Body of pancreas (tissue), 4 donors: Measurements from ENCODE around the gene RMRP. TPM values are rescaled to one million over a fixed set of nuclear protein-coding genes. Genes with fewer than 3 reads are reported as not detected.

Experiments used
- ATAC-seq: fragments of 150-250 bp; one replicate; pipeline ENCODE4 v1.9.1; 2016
- DNase-seq, 4 donors: peaks; one replicate each; pipeline ENCODE4 v3.0.0-alpha.2; 2019
- H3K27ac ChIP-seq, 4 donors: fragments of 200-600 bp; sonication (generic); 1 replicate in 3 of 4; 2 replicates in 1 of 4; pipeline versions ENCODE4 v1.5.1 to v1.6.1; 2016 to 2019; ENCODE audit warnings: mild to moderate bottlenecking in 1 of 4, mixed read lengths in 1 of 4, moderate library complexity in 1 of 4
- H3K27me3 ChIP-seq, 2 donors: fragments of 200-600 bp; sonication (generic); one replicate each; pipeline ENCODE4 v1.6.0; 2016; ENCODE audit warnings: mild to moderate bottlenecking in 1 of 2
- H3K36me3 ChIP-seq, 2 donors: fragments of 200-600 bp; sonication (generic); replicated peaks in 1 of 2; 2 replicates each; pipeline ENCODE4 v1.5.1; 2016; ENCODE audit warnings: low read depth in 2 of 2; ENCODE audit not compliant: insufficient read depth in 1 of 2
- H3K4me1 ChIP-seq: fragments of 200-600 bp; sonication (generic); one replicate; pipeline ENCODE4 v1.6.0; 2016
- H3K4me3 ChIP-seq, 2 donors: fragments of 200-600 bp; sonication (generic); 1 replicate in 1 of 2; 2 replicates in 1 of 2; pipeline ENCODE4 v1.5.1; 2016 to 2019
- H3K9me3 ChIP-seq, 3 donors: fragments of 200-600 bp; sonication (generic); 1 replicate in 2 of 3; 2 replicates in 1 of 3; pipeline ENCODE4 v1.5.1; 2016
- CTCF ChIP-seq, 7 experiments: fragments of 450-650 bp in 4 of 7; fragments of 200-600 bp in 3 of 7; sonication (generic) in 3 of 7; IDR thresholded peaks; one replicate each; pipeline ENCODE4 v1.5.1; 2016 to 2019; ENCODE audit warnings: antibody characterized with exemption in 7 of 7
- POLR2A ChIP-seq, 3 donors: fragments of 450-650 bp; IDR thresholded peaks; one replicate each; pipeline ENCODE4 v1.6.1; 2016; ENCODE audit warnings: antibody characterized with exemption in 3 of 3, mild to moderate bottlenecking in 2 of 3
- WGBS, 2 donors: methylation state at CpG; one replicate each; pipeline ENCODE4 v1.1.5; 2017; 5-methylcytosine and 5-hydroxymethylcytosine counted together
- intact Hi-C: fragments of 100-400 bp; cut with DNase I; formaldehyde crosslinking; loops from one replicate; pipeline ENCODE4 v1.15.1; 2023
- total RNA-seq, 2 donors: library from RNA; depleted of rRNA; stranded (reverse); fragments of >200 nt; gene quantifications; one replicate each; pipeline ENCODE4 v1.1.0, GENCODE V29; 2016

Gene RMRP
- total RNA-seq, 2 donors from 2014 or later, result 887 to 2,577 TPM

- Histone ChIP-seq H3K4me1 (peaks cover 28% of the 10 kb centered on the region), H3K9me3 (no peaks in the 10 kb centered on the region), H3K27ac (peak overlapping the region in 2 of 4 donors; percentile 53 to 73), H3K4me3 (no peak overlapping the region), H3K36me3 (peaks cover 26 to 37% of the 10 kb centered on the region in 2 donors), H3K27me3 (no peaks in the 10 kb centered on the region)
- no peak for DNase-seq
- no peak for ATAC-seq
- intact Hi-C loops, result loop anchor here (5.0 kb wide), 1 partner anchor 35 kb away; no protein-coding TSS in a partner anchor
- WGBS, 2 donors, result 84 to 88% methylated on average over 13 of the region's 14 CpGs
- TF ChIP-seq POLR2A (IDR thresholded peaks at IDR 0.05), result no peak
- no peak for TF ChIP-seq CTCF (IDR thresholded peaks at IDR 0.05)
Measured at GRCh38 chr9:35697486-35697885, 39.7 kb upstream of the RMRP start.

- H3K4me3 ChIP-seq, result no peak overlapping the region
- intact Hi-C loops, result loop anchor here (5.0 kb wide), 1 partner anchor 34 kb away; no protein-coding TSS in a partner anchor
- TF ChIP-seq CTCF (IDR thresholded peaks at IDR 0.05) (peak; percentile 86 to 93 (median 90)), POLR2A (IDR thresholded peaks at IDR 0.05) (peak in 1 of 3 donors; percentile 22)
- WGBS, 2 donors, result 22 to 24% methylated on average over 9 of the region's 9 CpGs
- ATAC-seq (peak; percentile 78), DNase-seq (peak; percentile 75 to 80 (median 78))
- H3K27ac ChIP-seq, result peak overlapping the region; percentile 23 to 73 (median 54)
- peaks cover 28% of the 10 kb centered on the region for H3K4me1 ChIP-seq
- H3K36me3 ChIP-seq, result peaks cover 26 to 32% of the 10 kb centered on the region in 2 donors
- no peaks in the 10 kb centered on the region for H3K9me3 ChIP-seq
- no peaks in the 10 kb centered on the region for H3K27me3 ChIP-seq
Measured at GRCh38 chr9:35696520-35697215, 38.8 kb upstream of the RMRP start.

DNA sequence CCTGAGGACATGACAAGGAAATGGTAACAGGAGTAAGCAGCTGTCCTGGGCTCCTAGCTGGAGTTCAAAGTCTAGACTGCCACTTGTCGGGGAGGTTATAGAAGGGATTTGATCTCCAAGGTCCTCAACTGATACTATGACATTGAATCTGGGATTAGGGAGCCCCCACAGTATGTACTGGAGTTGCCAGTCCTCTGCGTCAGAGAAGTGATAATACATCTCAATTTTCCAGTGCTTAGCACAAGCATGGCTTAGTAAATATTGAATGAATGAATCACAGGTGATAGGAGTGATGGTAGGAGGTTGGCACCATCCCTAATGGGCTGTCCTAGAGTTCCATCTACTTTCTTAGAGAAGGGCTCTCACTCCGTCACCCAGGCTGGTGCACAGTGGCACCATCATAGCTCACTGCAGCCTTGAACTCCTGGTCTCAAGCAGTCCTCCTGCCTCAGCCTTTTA lies 38.2 kb upstream of the RMRP start:
- WGBS, 2 donors, result 31 to 37% methylated on average over 3 of the region's 3 CpGs
- DNase-seq (peak; percentile 38 to 89 (median 65)), ATAC-seq (peak; percentile 72)
- H3K27me3 ChIP-seq, result no peaks in the 10 kb centered on the region
- H3K36me3 ChIP-seq, result peaks cover 25 to 30% of the 10 kb centered on the region in 2 donors
- no peak for TF ChIP-seq CTCF (IDR thresholded peaks at IDR 0.05)
- peak in 1 of 3 donors; percentile 58 for TF ChIP-seq POLR2A (IDR thresholded peaks at IDR 0.05)
- H3K27ac ChIP-seq, result peak overlapping the region; percentile 23 to 73 (median 54)
- intact Hi-C loops, result loop anchor here (5.0 kb wide), 1 partner anchor 34 kb away; no protein-coding TSS in a partner anchor
- H3K4me1 ChIP-seq, result peaks cover 32% of the 10 kb centered on the region
- H3K4me3 ChIP-seq, result no peak overlapping the region
- H3K9me3 ChIP-seq, result no peaks in the 10 kb centered on the region

DNA sequence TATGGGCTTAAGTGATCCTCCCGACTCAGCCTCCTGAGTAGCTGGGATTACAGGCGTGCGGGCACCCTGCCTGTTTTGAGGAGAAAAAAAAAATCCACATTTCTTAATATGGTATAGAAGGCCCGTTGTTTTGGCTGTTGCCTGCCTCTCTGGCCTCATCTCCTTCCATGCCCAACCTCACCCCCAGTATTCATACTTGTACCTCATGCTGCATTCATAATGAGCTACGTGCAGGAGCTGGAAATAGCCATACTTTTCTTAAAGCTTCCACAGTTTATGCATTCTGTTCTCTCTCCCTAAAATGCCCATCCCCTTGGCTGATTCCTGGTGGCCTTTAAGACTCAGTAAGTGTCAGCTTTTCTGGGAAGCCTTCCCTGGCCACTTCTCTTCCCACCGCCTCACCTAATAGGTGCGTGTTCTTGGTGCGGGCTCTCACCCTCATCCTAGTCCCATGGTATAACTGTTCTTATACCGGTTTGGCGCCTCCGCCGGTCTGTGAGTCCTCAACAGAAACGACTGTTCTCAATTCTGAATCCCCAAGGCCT lies 34.0 kb upstream of the RMRP start:
- DNase-seq (no peak), ATAC-seq (no peak)
- no peak for TF ChIP-seq CTCF (IDR thresholded peaks at IDR 0.05)
- TF ChIP-seq POLR2A (IDR thresholded peaks at IDR 0.05), result no peak
- Histone ChIP-seq H3K9me3 (no peaks in the 10 kb centered on the region), H3K27me3 (no peaks in the 10 kb centered on the region), H3K4me3 (no peak overlapping the region), H3K36me3 (no peaks in the 10 kb centered on the region), H3K4me1 (peaks cover 32% of the 10 kb centered on the region), H3K27ac (peak overlapping the region in 2 of 4 donors; percentile 82 to 90)
- intact Hi-C loops, result no loop called here
- 88% methylated on average over 13 of the region's 13 CpGs for WGBS, 2 donors
